GM12872 (cell line): ENCODE results near the gene LDAH.

ENCODE experiments used
- TF ChIP-seq, protein P1 (sequence below): IDR thresholded peaks from 3 replicates; pipeline ENCODE4 v1.5.1; 2011; ENCODE audit warnings: low read depth, mild to moderate bottlenecking, low read length, moderate library complexity; ENCODE audit not compliant: insufficient read depth

LDAH gene

DNA sequence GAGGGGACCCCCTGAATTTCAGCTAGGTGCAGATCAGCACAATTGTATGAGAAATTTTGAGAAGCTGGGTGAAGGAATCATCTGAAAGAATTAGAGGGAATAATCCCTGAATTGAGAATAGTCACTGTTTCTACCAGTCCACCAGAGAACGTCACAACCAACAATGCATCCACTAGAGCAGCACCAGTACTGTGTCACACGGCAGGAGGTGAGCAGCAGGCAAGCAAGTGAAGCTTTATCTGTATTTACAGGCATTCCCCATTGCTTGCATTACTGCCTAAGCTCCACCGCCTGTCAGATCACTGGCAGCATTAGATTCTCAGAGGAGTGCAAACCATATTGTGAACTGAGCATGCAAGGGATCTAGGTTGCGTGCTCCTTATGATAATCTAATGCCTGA is 115.3 kb downstream of the LDAH start:
- TF ChIP-seq, protein P1, sequence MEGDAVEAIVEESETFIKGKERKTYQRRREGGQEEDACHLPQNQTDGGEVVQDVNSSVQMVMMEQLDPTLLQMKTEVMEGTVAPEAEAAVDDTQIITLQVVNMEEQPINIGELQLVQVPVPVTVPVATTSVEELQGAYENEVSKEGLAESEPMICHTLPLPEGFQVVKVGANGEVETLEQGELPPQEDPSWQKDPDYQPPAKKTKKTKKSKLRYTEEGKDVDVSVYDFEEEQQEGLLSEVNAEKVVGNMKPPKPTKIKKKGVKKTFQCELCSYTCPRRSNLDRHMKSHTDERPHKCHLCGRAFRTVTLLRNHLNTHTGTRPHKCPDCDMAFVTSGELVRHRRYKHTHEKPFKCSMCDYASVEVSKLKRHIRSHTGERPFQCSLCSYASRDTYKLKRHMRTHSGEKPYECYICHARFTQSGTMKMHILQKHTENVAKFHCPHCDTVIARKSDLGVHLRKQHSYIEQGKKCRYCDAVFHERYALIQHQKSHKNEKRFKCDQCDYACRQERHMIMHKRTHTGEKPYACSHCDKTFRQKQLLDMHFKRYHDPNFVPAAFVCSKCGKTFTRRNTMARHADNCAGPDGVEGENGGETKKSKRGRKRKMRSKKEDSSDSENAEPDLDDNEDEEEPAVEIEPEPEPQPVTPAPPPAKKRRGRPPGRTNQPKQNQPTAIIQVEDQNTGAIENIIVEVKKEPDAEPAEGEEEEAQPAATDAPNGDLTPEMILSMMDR, result no peak

DNA sequence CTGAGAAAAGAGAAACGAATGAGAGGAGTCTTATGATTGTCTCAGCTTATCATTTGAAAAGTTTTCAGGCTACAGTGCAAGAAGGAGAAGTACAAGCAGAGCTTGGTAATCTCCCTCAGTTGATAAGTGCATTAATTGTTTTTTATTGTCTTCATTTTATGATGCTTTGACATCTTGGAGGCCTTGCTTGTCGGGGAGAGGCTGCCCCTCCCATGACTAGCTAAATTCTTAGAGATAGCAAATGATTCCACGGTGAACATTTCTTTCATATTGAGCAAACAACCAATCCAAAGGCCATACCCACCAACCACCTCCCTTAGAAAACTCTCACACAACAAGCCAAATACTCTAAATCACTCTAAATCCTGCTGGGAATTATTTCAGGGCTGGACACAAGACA is 116.1 kb downstream of the LDAH start:
- TF ChIP-seq, protein P1, result no peak

DNA sequence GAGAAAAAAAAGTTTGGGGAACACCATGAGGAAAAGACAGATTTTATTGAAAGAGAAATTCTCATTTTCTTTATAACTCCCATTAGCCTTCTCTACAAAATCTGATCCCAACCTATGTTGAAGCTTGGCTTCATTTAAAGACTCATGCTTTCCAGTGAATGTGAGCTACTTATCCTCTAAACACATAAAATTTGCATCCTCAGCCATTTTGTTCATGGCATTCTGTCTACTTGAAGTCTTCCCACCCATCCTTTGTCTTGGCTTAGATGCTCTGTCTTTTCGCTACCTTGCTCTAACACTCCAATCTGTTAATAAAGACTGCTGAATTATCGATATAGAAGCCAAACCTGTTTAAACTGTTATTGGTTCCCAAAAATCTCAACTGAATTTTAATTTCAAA is 116.7 kb downstream of the LDAH start:
- TF ChIP-seq, protein P1, result no peak

DNA sequence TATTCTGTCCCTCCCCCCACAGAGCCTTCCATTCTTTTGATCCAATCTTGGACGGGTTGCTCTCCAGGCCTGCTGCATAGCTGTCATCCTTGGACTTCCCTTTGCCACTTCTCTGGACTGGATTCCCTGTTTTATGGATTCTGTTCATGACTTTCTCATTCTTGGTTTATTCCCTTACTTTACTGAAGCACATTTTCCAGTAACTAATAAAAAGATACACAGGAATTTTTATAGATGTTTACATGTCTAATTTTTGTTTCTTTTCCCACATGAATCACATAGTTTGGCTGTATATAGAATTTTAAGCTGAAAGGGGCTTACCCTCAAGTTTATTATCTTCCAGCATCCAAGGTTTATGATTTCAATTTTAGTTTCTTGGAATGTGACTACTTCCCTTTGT is 118.0 kb downstream of the LDAH start:
- TF ChIP-seq, protein P1, result no peak

DNA sequence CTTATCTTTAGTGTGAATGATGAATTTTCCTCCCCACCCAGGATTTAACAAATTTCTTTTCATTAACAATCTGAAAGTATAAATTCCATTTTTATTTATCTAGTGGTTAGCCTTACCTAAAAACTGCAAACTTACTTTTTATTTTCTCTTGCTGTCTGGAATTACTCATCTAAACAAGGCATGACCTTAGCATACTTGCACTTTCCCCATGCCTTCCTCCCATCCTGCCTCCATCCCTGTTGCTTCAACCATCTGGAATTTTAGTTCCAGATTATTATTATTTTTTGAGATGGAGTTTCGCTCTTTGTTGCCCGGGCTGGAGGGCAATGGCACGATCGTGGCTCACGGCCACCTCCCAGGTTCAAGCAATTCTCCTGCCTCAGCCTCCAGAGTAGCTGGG is 120.3 kb downstream of the LDAH start:
- TF ChIP-seq, protein P1, result no peak

DNA sequence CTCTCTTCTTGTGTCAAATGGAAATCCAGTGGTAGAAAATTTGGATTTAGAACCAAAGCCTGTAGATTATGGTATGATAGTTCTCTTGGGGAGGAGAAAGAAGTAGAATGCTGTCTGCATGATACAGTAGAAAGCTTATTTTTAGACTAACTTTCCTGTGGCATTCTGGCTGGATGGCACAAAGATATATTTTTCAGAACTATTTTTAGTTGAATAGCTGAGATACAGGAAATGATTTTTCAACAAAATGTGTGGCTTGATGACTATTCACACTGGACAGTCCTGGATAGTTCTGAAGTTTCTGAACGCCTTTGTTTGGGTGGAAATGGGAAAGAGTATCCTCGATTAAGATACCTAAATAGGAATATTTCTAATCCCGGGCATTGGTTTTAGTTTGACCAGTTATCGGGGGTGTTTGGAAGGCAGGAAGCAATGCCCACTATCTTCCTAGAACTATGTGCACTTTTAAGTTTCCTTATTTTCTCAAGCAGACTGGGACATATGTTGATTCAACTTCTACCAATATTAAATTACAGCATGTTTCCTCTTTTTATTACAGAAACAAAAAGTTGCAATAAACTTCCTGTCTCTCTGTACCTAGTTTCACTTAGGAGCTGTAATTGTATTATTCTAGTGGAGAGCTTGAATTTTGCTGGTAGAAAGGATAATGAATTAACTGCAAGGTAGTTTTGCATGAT is 123.8 kb downstream of the LDAH start:
- TF ChIP-seq, protein P1, result no peak

DNA sequence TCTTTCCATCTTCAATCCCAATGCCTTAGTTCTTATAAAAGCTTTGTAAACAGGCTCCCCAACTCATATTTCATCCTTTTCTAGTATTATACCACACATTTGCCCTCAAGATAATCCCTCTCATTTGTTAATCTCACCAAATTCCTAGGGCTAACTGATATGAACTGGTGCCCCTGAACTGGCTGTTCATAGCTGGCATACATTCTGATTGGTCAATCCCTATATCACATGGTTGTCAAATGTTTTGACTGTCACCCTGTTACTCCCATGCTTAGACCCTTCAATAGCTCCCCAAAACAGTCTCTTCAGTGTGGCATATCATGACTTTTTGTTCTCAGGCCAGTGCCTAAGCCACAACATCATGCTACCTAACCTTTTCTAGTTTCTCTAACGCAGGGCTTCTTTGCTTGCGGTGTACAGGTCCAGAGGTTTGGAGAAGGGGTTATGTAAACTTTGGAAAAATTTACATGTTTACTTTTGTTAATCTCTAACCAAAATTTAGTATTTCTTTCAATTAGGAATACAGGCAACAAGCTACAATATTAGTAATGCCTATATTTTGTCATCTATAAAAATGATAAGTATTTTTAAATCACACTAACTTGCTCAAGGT is 125.5 kb downstream of the LDAH start:
- TF ChIP-seq, protein P1, result no peak
